Suppressor macrophage treated with lipopolysaccharide for 1 hour (primary cell): ENCODE data around the gene AUTS2.
A peak's percentile ranks its signal among the peaks of the same experiment; 100 is the strongest.

Source experiments
- DNase-seq, 3 donors: peaks; one replicate each; pipeline ENCODE4 v3.0.0-alpha.2; 2020 to 2022

AUTS2 gene

DNA sequence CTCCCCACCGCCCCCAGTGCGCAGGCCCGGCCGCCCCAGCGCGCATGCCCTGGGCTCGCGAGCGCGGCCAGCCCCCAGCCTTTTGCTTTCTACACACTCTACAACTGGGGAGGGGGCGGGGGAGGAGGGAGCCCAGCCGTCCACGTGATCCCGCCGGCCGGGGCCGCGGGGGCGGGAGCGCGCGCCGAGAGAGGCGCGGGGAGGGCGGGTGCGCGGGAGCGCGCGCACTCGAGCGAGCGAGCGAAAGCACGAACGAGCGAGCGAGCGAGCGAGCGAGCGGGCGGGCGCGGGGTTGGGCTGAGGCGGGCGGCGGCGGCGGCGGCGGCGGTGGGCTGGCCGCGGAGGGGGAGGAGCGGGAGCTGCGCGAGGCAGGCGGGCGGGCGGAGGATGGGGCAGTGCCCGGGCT is at the start of gene AUTS2:
TSS of gene AUTS2 (plus strand) at position 395 of the 406 bp plus-strand sequence. CDS start 1,179 bp downstream, outside the sequence.
- DNase-seq = peak; percentile 64 to 91 (median 77)

GRCh38 chr7:69550991-69551390 is 47.3 kb upstream of the AUTS2 start:
- no peak for DNase-seq

- no peak for DNase-seq
Observed at GRCh38 chr7:69553190-69553589, 45.1 kb upstream of the AUTS2 start.

DNA sequence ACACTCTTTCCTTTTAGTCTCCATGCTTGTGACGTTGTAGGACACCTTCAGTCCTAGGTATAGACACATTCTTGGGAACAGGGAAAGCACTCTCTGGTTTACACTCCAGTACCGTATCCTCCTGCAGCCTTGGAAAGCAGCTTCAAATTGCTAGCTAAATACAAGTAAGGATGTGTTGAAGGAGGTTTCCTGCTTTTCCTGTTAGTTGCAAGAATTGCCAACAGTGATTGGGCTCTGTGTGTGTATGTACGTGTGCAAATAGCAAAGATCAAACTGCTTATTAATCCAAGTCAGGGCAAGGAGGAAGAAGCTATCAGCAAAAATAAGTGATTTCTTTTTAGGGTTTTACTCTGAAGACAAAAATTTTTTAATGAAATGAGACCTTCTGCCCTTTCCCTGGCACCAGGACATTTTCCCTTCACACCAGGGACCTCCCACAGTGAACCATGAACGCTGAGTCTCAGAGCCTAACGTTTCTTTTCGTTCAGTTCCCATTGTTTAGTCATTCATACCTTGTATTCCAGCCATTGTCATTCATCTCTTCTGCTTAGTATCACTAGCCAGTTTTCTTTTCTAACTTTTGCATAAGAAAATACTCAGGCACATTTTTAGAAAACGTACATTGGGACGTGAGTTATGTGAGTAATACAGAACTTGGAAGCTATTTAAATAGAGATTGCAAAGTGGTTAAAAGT is 36.9 kb upstream of the AUTS2 start:
- DNase-seq = no peak

DNA sequence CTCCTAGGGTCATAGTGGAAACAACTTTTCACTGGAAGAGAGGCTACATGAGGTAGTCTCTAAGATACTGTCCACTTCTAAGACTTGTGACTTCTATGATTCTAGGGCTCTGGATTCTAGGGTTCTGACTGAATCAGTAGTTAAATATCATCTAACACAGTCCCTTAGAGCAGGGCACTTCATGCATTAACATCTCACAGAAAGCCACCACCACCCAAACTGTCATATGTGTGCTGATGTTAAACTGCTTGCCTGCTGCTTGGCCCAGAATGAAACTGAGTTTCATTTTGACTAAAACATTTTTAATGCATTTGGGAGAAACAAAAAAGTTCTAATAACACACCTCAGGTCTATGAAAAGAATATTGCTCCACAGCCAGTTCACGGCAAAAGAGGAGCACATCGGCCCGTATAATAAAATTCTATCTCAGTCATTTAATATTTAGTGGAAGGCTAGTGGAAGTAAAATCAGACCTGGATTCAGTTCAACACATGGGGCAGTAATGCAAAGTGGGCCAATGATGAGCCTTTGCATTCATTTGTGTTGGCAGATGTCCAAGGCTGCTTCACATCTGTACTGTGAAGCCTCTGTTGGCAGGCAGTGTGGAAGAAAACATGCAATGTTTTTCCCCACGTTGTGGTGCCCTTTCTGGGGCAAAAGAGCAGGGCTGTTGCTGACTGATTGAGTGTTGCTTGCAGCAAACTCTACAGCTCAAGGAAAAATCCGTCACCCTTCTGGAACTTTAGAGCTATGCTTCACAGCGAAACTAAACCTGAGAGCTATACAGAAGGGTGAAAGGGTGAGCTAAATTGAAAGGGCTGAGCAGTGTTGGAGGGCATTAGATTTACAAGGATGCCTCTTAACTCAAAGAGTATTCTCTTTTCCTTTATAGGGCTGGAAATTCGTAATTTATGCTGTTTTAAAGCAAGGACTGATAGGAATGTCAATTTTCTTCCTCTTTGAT is 33.5 kb upstream of the AUTS2 start:
- no peak for DNase-seq

GRCh38 chr7:69567800-69568199 is 30.5 kb upstream of the AUTS2 start:
- no peak for DNase-seq

DNA sequence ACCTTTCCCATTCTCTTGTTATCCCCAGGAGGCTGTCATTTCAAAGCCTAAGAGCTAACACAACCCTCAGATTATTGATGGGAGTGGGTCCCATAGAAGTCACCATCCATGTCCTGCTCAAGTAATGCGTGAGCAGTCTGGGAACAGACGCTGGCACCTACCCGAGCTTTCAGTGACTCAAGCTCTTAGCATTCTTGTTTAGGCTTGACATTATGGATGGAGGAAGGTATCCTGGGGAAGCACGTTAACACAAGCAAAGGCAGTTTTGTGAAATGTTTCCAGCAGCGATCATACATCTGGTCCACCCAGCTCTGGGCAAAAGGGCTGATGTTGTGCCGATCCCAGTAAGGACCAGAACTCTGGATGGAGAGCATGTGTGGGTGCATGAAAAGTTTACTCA is 30.0 kb upstream of the AUTS2 start:
- no peak for DNase-seq

- no peak for DNase-seq
Observed at GRCh38 chr7:69575651-69576050, 22.6 kb upstream of the AUTS2 start.

GRCh38 chr7:69577221-69577620 is 21.1 kb upstream of the AUTS2 start:
- DNase-seq = no peak

- no peak for DNase-seq
Observed at GRCh38 chr7:69585169-69585568, 13.1 kb upstream of the AUTS2 start.

- no peak for DNase-seq
Observed at GRCh38 chr7:69586321-69586720, 12.0 kb upstream of the AUTS2 start.

DNA sequence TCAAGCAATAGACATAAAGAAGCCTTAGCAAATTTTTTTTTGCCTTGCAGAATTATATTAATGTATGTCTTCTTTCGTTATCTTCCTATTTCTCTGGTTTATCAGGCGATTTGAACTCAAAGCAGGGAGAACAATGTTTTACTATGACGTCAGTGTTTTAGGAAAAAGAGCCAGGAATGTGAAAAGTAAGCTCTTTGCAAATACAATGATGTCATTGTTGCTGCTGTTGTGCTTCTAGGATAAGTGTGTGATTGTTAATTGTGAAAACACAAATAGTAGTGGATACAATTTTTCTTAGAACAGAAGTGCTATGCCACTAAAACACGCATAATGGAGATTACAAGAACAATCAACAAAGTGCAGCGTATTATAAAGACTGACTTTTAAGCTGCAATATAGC is 9.5 kb upstream of the AUTS2 start:
- DNase-seq = no peak

DNA sequence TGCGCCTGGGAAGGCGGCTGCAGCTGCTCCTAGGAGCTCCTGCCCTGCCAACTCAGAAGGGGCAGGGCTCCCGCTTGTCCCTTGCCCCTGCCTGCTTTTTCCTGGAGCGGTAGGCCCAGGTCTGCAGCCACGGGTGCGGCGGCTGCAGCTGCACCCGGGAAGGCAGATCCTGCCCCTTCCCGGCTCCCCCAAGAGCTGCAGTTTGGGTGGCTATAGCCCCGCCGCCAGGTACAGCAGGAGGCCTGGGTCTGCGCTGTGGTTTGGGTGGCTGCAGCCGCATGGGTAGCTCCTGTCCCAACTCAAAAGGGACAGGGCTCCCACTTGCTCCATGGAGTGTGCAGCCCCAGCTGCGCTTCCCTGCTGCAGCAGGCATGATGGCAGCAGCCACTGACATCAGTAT is 6.5 kb upstream of the AUTS2 start:
- no peak for DNase-seq

GRCh38 chr7:69593511-69593910 is 4.8 kb upstream of the AUTS2 start:
- DNase-seq = peak in 1 of 3 donors; percentile 10

DNA sequence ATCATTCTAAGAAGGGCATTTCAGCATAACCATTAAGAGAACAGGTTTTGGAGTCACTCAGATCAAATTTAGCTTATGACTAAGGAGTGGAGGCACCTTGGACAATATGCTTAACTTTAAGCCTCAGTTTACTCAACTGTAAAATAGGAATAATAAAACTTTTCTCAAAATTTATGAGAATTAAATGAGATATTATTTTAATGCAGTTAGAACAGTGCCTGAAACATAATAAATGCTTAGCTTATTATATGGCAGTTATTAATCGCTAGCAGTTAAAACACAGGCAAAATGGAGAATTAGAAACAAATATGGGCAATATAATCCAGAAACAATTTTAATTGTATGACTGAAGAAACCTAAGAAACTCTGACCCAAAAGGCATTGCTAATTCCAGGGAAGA is 2.9 kb upstream of the AUTS2 start:
- no peak for DNase-seq

DNA sequence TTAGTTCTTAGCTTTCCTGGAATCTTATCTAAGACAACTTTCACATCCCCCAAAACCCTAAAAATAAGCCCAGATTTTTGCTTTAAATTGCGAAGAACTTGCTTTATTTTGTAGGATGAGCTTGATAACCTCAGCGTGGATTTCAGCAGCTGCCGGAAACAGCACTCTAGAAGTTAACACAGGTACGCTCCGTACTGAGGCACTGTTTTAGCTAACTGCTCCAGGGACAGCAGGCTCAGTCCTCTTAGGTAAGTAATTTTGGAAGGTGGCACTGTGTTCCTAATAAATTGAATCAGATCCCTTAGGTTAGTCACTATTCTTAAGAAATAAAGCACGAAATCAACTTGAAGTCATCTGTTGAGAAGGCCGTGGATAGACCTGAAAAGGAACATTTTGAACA is 2.2 kb upstream of the AUTS2 start:
- DNase-seq = no peak

- DNase-seq = peak in 1 of 3 donors; percentile 2
Observed at GRCh38 chr7:69596723-69597277, 1.5 kb upstream of the AUTS2 start.

DNA sequence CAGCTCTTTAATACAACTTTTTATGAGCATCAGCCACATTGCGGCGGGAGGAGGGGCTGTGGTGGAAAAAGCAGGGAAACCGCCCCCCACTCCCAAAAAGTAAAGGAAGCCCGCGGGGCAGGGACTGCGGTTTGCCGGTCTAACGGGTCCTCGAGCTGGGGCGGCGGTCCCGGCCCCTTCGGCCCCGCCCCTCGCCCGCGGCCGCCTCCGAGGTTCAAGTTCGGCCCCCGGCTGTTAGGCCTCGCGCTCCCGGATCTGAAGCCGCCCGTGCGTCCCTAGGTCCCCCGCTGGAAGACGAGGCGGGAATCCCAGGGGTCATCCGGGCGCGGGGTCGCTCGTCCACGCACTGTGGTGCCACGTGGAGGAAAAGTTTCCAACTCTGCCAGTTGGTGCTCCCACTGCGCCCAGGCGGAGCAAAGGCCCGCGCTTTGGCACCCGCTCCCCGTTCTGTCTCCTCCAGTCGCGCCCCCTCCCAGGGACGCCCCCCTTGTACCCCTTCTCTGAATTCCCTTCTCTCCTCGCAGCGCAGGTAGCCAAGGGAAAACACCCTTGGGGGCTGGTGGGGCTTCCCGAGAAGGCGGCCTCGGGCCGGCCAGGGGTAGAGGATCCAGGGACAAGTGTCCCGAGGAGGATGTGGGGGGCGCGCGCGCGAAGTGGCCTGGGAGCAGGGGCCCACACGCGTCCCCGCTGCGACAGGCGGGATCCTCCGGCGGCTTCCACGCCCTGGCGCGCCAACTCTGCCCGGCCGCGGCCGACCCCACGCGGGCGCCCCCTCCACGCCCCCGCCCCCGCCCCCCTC is 798 bp upstream of the AUTS2 start:
- peak in 2 of 3 donors; percentile 10 to 37 for DNase-seq

- DNase-seq = peak in 2 of 3 donors; percentile 42 to 43
Observed at GRCh38 chr7:69598487-69599285, 411 bp downstream of the AUTS2 start.

GRCh38 chr7:69599286-69599954 is 1.1 kb downstream of the AUTS2 start:
- peak; percentile 8 to 43 (median 18) for DNase-seq
